GM12864 (cell line): ENCODE measurements around the gene CBX2.

Source experiments
- DNase-seq: peaks from one replicate; pipeline ENCODE4 v3.0.0-alpha.2; 2011; ENCODE audit warnings: low read depth
- H3K4me3 ChIP-seq: 2 replicates; pipeline ENCODE4 v1.5.1; 2011; ENCODE audit warnings: mild to moderate bottlenecking, low read depth, low read length, control low read depth
- CTCF ChIP-seq: IDR thresholded peaks from 2 replicates; pipeline ENCODE4 v1.5.1; 2011; ENCODE audit warnings: low read depth, mild to moderate bottlenecking, moderate library complexity, low read length, control low read depth, inconsistent platforms; ENCODE audit errors: missing control alignments

CBX2 gene

GRCh38 chr17:79777894-79778503 is at the start of gene CBX2:
Gene CBX2 (plus strand): TSS chr17:79778148. CDS start chr17:79778236, 88 bp downstream.
- no peak for TF ChIP-seq CTCF
- DNase-seq, result no peak
- peak within 1 kb of the TSS; percentile 54 for H3K4me3 ChIP-seq

- DNase-seq, result peak; percentile 80
- TF ChIP-seq CTCF, result no peak
- H3K4me3 ChIP-seq, result peak overlapping the region; percentile 3
Observed at GRCh38 chr17:79728169-79728907, 49.6 kb upstream of the CBX2 start.

GRCh38 chr17:79728908-79729471 is 49.0 kb upstream of the CBX2 start:
- TF ChIP-seq CTCF, result no peak
- H3K4me3 ChIP-seq, result no peak overlapping the region
- DNase-seq, result no peak

- no peak overlapping the region for H3K4me3 ChIP-seq
- DNase-seq, result no peak
- TF ChIP-seq CTCF, result no peak
Observed at GRCh38 chr17:79729761-79730160, 48.2 kb upstream of the CBX2 start.

- no peak for TF ChIP-seq CTCF
- no peak for DNase-seq
- H3K4me3 ChIP-seq, result no peak overlapping the region
Observed at GRCh38 chr17:79730437-79730768, 47.5 kb upstream of the CBX2 start.

GRCh38 chr17:79730769-79731483 is 47.0 kb upstream of the CBX2 start, which contains the start of gene ENPP7:
Gene ENPP7 (plus strand): TSS chr17:79730943. CDS start chr17:79731140, 197 bp downstream.
- no peak within 1 kb of the TSS for H3K4me3 ChIP-seq
- DNase-seq, result no peak
- TF ChIP-seq CTCF, result no peak
